Measurements from ENCODE around the gene MTHFD1. TPM values are rescaled to one million over a fixed set of nuclear protein-coding genes. Genes with fewer than 3 reads are reported as not detected.

The MTHFD1 gene
- total RNA-seq, 1 donor, result 53.1 TPM

DNA sequence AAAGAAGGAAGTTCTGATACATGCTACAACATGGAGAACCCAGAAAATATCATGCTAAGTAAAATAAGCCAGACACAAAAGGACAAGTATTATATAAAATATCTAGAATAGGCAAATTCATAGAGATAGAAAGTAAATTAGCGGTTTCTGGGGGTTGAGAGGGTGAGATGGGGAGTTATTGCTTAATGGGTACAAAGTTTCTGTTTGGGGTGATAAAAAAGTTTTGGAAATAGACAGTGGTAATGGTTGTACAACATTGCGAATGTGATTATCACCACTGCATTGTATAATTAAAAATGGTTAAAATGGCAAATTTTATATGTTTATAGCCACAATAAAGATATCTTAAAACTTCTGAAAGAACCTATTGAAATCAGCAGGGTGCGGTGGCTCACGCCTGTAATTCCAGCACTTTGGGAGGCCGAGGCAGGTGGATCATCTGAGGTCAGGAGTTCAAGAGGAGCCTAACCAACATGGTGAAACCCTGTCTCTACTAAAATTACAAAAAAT, 100.5 kb downstream of the MTHFD1 start:
- no peak overlapping the region for H3K4me3 ChIP-seq (ENCODE audit: low read depth, low read length)
- no peak for TF ChIP-seq CTCF (IDR thresholded peaks at IDR 0.05; ENCODE audit: insufficient read depth, low read depth, low read length)

DNA sequence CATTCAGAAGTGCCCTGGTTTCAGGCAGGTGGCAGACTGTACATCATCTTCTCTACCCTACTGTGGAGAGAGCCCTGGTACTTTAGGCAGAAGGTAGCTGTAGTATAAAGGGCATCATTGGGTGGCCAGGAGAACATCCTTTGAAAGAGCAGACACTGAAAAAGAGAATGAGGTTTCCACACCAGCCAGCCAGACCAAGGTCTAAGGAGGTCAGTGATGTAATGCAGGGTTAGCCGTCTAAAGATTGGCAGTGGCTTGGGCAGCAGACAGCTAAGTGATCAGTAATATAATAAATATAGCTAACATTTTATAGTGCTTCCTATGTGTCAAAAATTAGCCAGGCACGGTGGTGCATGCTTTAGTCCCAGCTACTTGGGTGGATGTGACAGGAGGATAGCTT, 103.5 kb downstream of the MTHFD1 start:
- H3K4me3 ChIP-seq (ENCODE audit: low read depth, low read length), result no peak overlapping the region

More for the DNA sequence above, 100.5 kb downstream of the MTHFD1 start:
- DNase-seq (ENCODE audit: low read depth), result no peak

DNA sequence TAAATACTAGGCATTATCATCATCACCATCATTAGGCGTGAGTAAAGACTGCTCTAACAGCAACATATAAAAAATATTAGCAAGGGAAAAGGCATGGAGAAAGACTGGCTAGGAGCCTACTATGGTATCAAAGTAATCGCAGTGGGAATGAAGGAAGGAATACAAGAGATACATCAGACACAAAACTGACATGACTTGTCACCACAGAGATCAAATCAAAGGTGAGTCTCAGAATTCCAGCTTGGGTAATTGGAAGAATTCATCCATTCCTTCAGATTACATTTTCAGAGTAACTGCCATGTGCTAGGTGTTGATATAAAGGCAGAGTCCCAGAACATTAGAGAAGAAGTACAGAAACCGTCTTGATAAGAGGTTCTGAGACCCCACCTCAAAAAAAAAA, 105.3 kb downstream of the MTHFD1 start:
- no peak for DNase-seq (ENCODE audit: low read depth)
- H3K4me3 ChIP-seq (ENCODE audit: low read depth, low read length), result no peak overlapping the region
- no peak for TF ChIP-seq CTCF (IDR thresholded peaks at IDR 0.05; ENCODE audit: insufficient read depth, low read depth, low read length)

More for the DNA sequence above, 103.5 kb downstream of the MTHFD1 start:
- DNase-seq (ENCODE audit: low read depth), result no peak
- no peak for TF ChIP-seq CTCF (IDR thresholded peaks at IDR 0.05; ENCODE audit: insufficient read depth, low read depth, low read length)

GRCh38 chr14:64495252-64495651, 107.1 kb downstream of the MTHFD1 start:
- no peak for TF ChIP-seq CTCF (IDR thresholded peaks at IDR 0.05; ENCODE audit: insufficient read depth, low read depth, low read length)
- DNase-seq (ENCODE audit: low read depth), result no peak

DNA sequence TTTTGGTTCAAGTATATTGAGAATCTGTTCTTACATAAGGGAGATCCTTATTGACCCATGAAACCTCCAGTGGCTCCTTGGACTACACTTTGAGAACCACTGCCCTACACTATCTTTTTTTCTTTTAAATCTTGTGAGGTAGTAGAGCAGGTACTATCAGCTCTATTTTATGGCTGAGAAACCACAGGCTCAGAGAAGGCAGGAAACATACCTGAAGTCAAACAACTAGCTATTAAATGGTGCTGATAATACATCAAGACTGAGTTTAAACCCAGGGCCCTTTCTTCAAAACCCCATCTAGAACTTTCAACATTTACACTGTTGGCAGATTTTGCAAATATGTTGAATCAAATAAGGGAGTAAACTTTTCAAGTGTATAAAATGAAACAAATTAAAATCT, 108.6 kb downstream of the MTHFD1 start:
- no peak for DNase-seq (ENCODE audit: low read depth)
- TF ChIP-seq CTCF (IDR thresholded peaks at IDR 0.05; ENCODE audit: insufficient read depth, low read depth, low read length), result no peak
- H3K4me3 ChIP-seq (ENCODE audit: low read depth, low read length), result no peak overlapping the region

More at GRCh38 chr14:64495252-64495651, 107.1 kb downstream of the MTHFD1 start:
- H3K4me3 ChIP-seq (ENCODE audit: low read depth, low read length), result no peak overlapping the region

DNA sequence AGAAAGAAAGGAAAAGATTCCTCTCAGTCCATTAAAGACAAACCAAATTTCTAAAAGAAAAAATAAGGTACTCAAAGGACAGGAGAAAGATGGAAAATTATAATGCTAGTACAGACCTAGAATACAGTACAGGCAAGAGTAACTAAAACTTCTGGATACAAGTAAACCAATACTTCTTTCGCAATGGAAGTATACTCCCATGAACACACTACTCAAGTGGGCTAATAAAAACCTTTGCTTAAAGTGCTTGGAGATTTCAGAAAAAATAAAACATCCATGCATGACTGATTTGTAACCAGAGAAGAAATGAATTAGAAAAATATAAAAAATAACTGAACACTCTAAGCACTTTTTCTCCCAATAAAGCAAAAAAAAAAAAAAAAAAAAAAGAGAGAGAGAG, 111.9 kb downstream of the MTHFD1 start:
- TF ChIP-seq CTCF (IDR thresholded peaks at IDR 0.05; ENCODE audit: insufficient read depth, low read depth, low read length), result no peak
- peak; percentile 62 for DNase-seq (ENCODE audit: low read depth)
- no peak overlapping the region for H3K4me3 ChIP-seq (ENCODE audit: low read depth, low read length)
